DND-41 (cell line): ENCODE results near the gene C22orf23.
A peak's percentile ranks its signal among the peaks of the same experiment; 100 is the strongest.

Source experiments
- ATAC-seq: fragments of 200-7000 bp; cut with Tn5 transposase; 3 replicates; pipeline ENCODE4 v1.9.1; 2021; ENCODE audit warnings: low read depth; ENCODE audit not compliant: insufficient read depth
- DNase-seq: peaks from one replicate; pipeline ENCODE4 v3.0.0-alpha.2; 2020
- H2AFZ ChIP-seq: 2 replicates; pipeline ENCODE4 v1.6.0; 2012; ENCODE audit warnings: low read depth, low read length
- H3K27ac ChIP-seq: 2 replicates; pipeline ENCODE4 v1.5.1; 2012; ENCODE audit warnings: low read length, inconsistent platforms
- H3K27me3 ChIP-seq: fragments of 200-600 bp; sonication (generic); 2 replicates; pipeline ENCODE4 v1.6.0; 2012; ENCODE audit warnings: low read length, mild to moderate bottlenecking, inconsistent platforms; ENCODE audit not compliant: insufficient read depth, poor library complexity
- H3K36me3 ChIP-seq: 2 replicates; pipeline ENCODE4 v1.5.1; 2012; ENCODE audit warnings: low read length, inconsistent platforms; ENCODE audit not compliant: insufficient read depth
- H3K4me1 ChIP-seq: 2 replicates; pipeline ENCODE4 v1.5.1; 2012; ENCODE audit warnings: mild to moderate bottlenecking, low read length; ENCODE audit not compliant: insufficient read depth
- H3K4me2 ChIP-seq: 2 replicates; pipeline ENCODE4 v1.6.0; 2012; ENCODE audit warnings: mild to moderate bottlenecking, moderate library complexity, low read length, inconsistent platforms; ENCODE audit not compliant: insufficient read depth
- H3K4me3 ChIP-seq, 2 experiments: fragments of 200-600 bp in 1 of 2; shearing (Covaris generic) in 1 of 2; 2 replicates each; pipeline ENCODE4 v1.5.1; 2012 to 2016; ENCODE audit warnings: inconsistent platforms in 2 of 2, low read length in 2 of 2, mild to moderate bottlenecking in 2 of 2, low read depth in 1 of 2, moderate library complexity in 1 of 2
- H3K79me2 ChIP-seq: 2 replicates; pipeline ENCODE4 v1.6.0; 2012; ENCODE audit warnings: low read length, inconsistent platforms; ENCODE audit not compliant: insufficient read depth
- H3K9ac ChIP-seq: 2 replicates; pipeline ENCODE4 v1.6.0; 2012; ENCODE audit warnings: low read depth, mild to moderate bottlenecking, inconsistent platforms, low read length, moderate library complexity
- H3K9me3 ChIP-seq: 2 replicates; pipeline ENCODE4 v1.5.1; 2012; ENCODE audit warnings: low read length, moderate library complexity, mild to moderate bottlenecking, inconsistent platforms; ENCODE audit not compliant: insufficient read depth, severe bottlenecking
- H4K20me1 ChIP-seq: 2 replicates; pipeline ENCODE4 v1.6.0; 2012; ENCODE audit warnings: low read length; ENCODE audit not compliant: insufficient read depth
- CTCF ChIP-seq: IDR thresholded peaks from 2 replicates; pipeline ENCODE4 v1.5.1; 2012; ENCODE audit warnings: borderline replicate concordance, low read length, moderate library complexity, mild to moderate bottlenecking; ENCODE audit not compliant: poor library complexity, severe bottlenecking; ENCODE audit errors: extremely low read depth
- EZH2 ChIP-seq: IDR thresholded peaks from 3 replicates; pipeline ENCODE4 v1.6.1; 2012; ENCODE audit warnings: borderline replicate concordance, low read depth, mild to moderate bottlenecking, moderate library complexity, low read length, inconsistent platforms; ENCODE audit not compliant: severe bottlenecking

C22orf23 gene

GRCh38 chr22:37995460-37995859 is 42.1 kb upstream of the C22orf23 start:
- no peak for DNase-seq

GRCh38 chr22:37994982-37995381 is 41.6 kb upstream of the C22orf23 start:
- ATAC-seq: no peak

More at GRCh38 chr22:37995460-37995859, 42.1 kb upstream of the C22orf23 start:
- Histone ChIP-seq H3K4me2 (no peak overlapping the region), H3K36me3 (no peaks in the 10 kb centered on the region), H2AFZ (no peak overlapping the region), H3K4me1 (peaks cover 9% of the 10 kb centered on the region), H3K27me3 (no peaks in the 10 kb centered on the region), H3K9me3 (no peaks in the 10 kb centered on the region), H3K79me2 (no peaks in the 10 kb centered on the region), H3K27ac (no peak overlapping the region), H3K9ac (no peak overlapping the region), H3K4me3 (no peak overlapping the region), H4K20me1 (no peaks in the 10 kb centered on the region)
- ATAC-seq: no peak
- TF ChIP-seq EZH2 (no peak), CTCF (no peak)

GRCh38 chr22:37994049-37994448 is 40.6 kb upstream of the C22orf23 start:
- ATAC-seq: 0 out of 3 replicates have a peak, but pooled peaks have one; percentile 41
- H3K4me1 ChIP-seq: peaks cover 9% of the 10 kb centered on the region

More at GRCh38 chr22:37994982-37995381, 41.6 kb upstream of the C22orf23 start:
- Histone ChIP-seq H3K4me2 (no peak overlapping the region), H3K4me3 (no peak overlapping the region), H3K27me3 (no peaks in the 10 kb centered on the region), H3K36me3 (no peaks in the 10 kb centered on the region), H2AFZ (no peak overlapping the region), H3K9ac (no peak overlapping the region), H3K9me3 (no peaks in the 10 kb centered on the region), H3K27ac (no peak overlapping the region), H3K79me2 (no peaks in the 10 kb centered on the region), H3K4me1 (peaks cover 9% of the 10 kb centered on the region), H4K20me1 (no peaks in the 10 kb centered on the region; the same call in 1 of the 2 replicates)
- no peak for DNase-seq
- TF ChIP-seq CTCF: no peak
- TF ChIP-seq EZH2: no peak

More at GRCh38 chr22:37994049-37994448, 40.6 kb upstream of the C22orf23 start:
- H3K9me3 ChIP-seq: no peaks in the 10 kb centered on the region
- H4K20me1 ChIP-seq: peaks cover 2% of the 10 kb centered on the region
- no peak overlapping the region for H3K9ac ChIP-seq
- TF ChIP-seq CTCF: no peak
- TF ChIP-seq EZH2: no peak
- H3K36me3 ChIP-seq: no peaks in the 10 kb centered on the region
- DNase-seq: no peak
- H3K27me3 ChIP-seq: no peaks in the 10 kb centered on the region
- H3K4me2 ChIP-seq: no peak overlapping the region
- H3K4me3 ChIP-seq: no peak overlapping the region
- no peaks in the 10 kb centered on the region for H3K79me2 ChIP-seq
- peak overlapping the region; percentile 27; the same call in 1 of the 2 replicates for H3K27ac ChIP-seq
- no peak overlapping the region for H2AFZ ChIP-seq
